ENCODE data around the gene TPCN1.

TPCN1 gene

GRCh38 chr12:113302466-113302865 lies 81.2 kb downstream of the TPCN1 start:
- DNase-seq (ENCODE audit: low read depth in 3 of 3, low spot score in 1 of 3): no peak

GRCh38 chr12:113302886-113303640 lies 81.8 kb downstream of the TPCN1 start:
- DNase-seq (ENCODE audit: low read depth in 3 of 3, low spot score in 1 of 3): no peak

GRCh38 chr12:113305281-113305856 lies 84.1 kb downstream of the TPCN1 start:
- no peak for DNase-seq (ENCODE audit: low read depth in 3 of 3, low spot score in 1 of 3)

- no peak for DNase-seq (ENCODE audit: low read depth in 3 of 3, low spot score in 1 of 3)
These were observed 85.1 kb downstream of the TPCN1 start for GRCh38 chr12:113306382-113306781.

- DNase-seq (ENCODE audit: low read depth in 3 of 3, low spot score in 1 of 3): no peak
These were observed 89.2 kb downstream of the TPCN1 start for GRCh38 chr12:113310489-113310888.

- DNase-seq (ENCODE audit: low read depth in 3 of 3, low spot score in 1 of 3): no peak
These were observed 92.9 kb downstream of the TPCN1 start for GRCh38 chr12:113314121-113314529.

GRCh38 chr12:113315358-113315757 lies 94.1 kb downstream of the TPCN1 start:
- no peak for DNase-seq (ENCODE audit: low read depth in 3 of 3, low spot score in 1 of 3)

GRCh38 chr12:113316155-113316554 lies 94.9 kb downstream of the TPCN1 start:
- DNase-seq (ENCODE audit: low read depth in 3 of 3, low spot score in 1 of 3): no peak

GRCh38 chr12:113317122-113317521 lies 95.9 kb downstream of the TPCN1 start:
- no peak for DNase-seq (ENCODE audit: low read depth in 3 of 3, low spot score in 1 of 3)

GRCh38 chr12:113318046-113318656 lies 96.9 kb downstream of the TPCN1 start:
- DNase-seq (ENCODE audit: low read depth in 3 of 3, low spot score in 1 of 3): no peak

GRCh38 chr12:113318900-113319628 lies 97.8 kb downstream of the TPCN1 start:
- no peak for DNase-seq (ENCODE audit: low read depth in 3 of 3, low spot score in 1 of 3)

GRCh38 chr12:113320401-113320800 lies 99.1 kb downstream of the TPCN1 start:
- DNase-seq (ENCODE audit: low read depth in 3 of 3, low spot score in 1 of 3): no peak

- DNase-seq (ENCODE audit: low read depth in 3 of 3, low spot score in 1 of 3): no peak
These were observed 101.1 kb downstream of the TPCN1 start for GRCh38 chr12:113322343-113322742.

GRCh38 chr12:113325916-113326315 lies 104.7 kb downstream of the TPCN1 start:
- DNase-seq (ENCODE audit: low read depth in 3 of 3, low spot score in 1 of 3): no peak

- DNase-seq (ENCODE audit: low read depth in 3 of 3, low spot score in 1 of 3): no peak
These were observed 105.6 kb downstream of the TPCN1 start for GRCh38 chr12:113326775-113327395.

GRCh38 chr12:113328368-113328889 lies 107.2 kb downstream of the TPCN1 start:
- no peak for DNase-seq (ENCODE audit: low read depth in 3 of 3, low spot score in 1 of 3)

GRCh38 chr12:113329022-113329790 lies 107.9 kb downstream of the TPCN1 start:
- no peak for DNase-seq (ENCODE audit: low read depth in 3 of 3, low spot score in 1 of 3)

- no peak for DNase-seq (ENCODE audit: low read depth in 3 of 3, low spot score in 1 of 3)
These were observed 108.6 kb downstream of the TPCN1 start for GRCh38 chr12:113329791-113330417.

- DNase-seq (ENCODE audit: low read depth in 3 of 3, low spot score in 1 of 3): no peak
These were observed 109.2 kb downstream of the TPCN1 start for GRCh38 chr12:113330505-113330904.
